Measurements from ENCODE around the gene TCF12. TPM values are rescaled to one million over a fixed set of nuclear protein-coding genes. Genes with fewer than 3 reads are reported as not detected.

The TCF12 gene
- total and polyA plus RNA-seq, 5 donors from 2014 or later = 45.7 to 83.7 (median 68.2) TPM

DNA sequence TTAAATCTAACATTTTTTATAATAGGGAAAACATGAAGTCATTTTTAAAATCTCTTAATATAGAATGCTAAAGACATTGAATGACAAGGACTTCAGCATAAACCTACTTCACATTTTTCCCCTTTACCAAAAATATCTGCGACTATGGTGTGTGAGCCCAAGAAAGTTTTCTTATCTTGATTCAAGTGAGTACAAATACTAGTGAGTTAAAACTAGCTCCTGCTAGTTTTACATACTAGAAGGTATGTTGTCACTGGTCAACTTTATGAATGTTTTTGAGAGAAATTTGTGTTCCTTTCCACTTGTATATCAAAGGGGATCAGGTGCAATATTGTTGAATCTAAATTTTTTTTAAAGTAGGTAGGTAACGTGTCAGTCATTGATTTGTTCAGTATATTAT lies 305.4 kb downstream of the TCF12 start:
- H3K36me3 ChIP-seq (ENCODE audit: control insufficient read depth, insufficient read depth, low read length) = no peaks in the 10 kb centered on the region

GRCh38 chr15:57224664-57225063 lies 306.2 kb downstream of the TCF12 start:
- no peaks in the 10 kb centered on the region for H3K4me1 ChIP-seq (ENCODE audit: control insufficient read depth, insufficient read depth, low read length, poor library complexity, severe bottlenecking)
- H3K27ac ChIP-seq (ENCODE audit: insufficient read depth, low read length, poor library complexity, severe bottlenecking) = no peak overlapping the region
- Mint-ChIP-seq H3K9me3 (no peaks in the 10 kb centered on the region), H3K36me3 (no peaks in the 10 kb centered on the region), H3K27ac (no peak overlapping the region), H3K4me3 (no peak overlapping the region), H3K4me1 (peaks cover 23 to 27% (median 25%) of the 10 kb centered on the region in 4 donors), H3K27me3 (no peaks in the 10 kb centered on the region)
- DNase-seq (no peak), ATAC-seq (ENCODE audit: low read depth in 2 of 2) (no peak)
- H3K9me3 ChIP-seq (ENCODE audit: control insufficient read depth in 2 of 2, low read length in 2 of 2) = no peaks in the 10 kb centered on the region
- no peaks in the 10 kb centered on the region for H3K36me3 ChIP-seq (ENCODE audit: control insufficient read depth, insufficient read depth, low read length)
- H3K4me3 ChIP-seq (ENCODE audit: low read depth, low read length) = no peak overlapping the region
- no peaks in the 10 kb centered on the region for H3K27me3 ChIP-seq (ENCODE audit: control insufficient read depth, insufficient read depth, low read length)

More for the DNA sequence above, 305.4 kb downstream of the TCF12 start:
- Mint-ChIP-seq H3K4me1 (peaks cover 24 to 31% (median 29%) of the 10 kb centered on the region in 4 donors), H3K27me3 (no peaks in the 10 kb centered on the region), H3K4me3 (no peak overlapping the region), H3K36me3 (no peaks in the 10 kb centered on the region), H3K27ac (no peak overlapping the region), H3K9me3 (no peaks in the 10 kb centered on the region)
- H3K4me3 ChIP-seq (ENCODE audit: low read depth, low read length) = no peak overlapping the region
- no peak for DNase-seq
- H3K9me3 ChIP-seq (ENCODE audit: control insufficient read depth in 2 of 2, low read length in 2 of 2) = no peaks in the 10 kb centered on the region
- no peaks in the 10 kb centered on the region for H3K27me3 ChIP-seq (ENCODE audit: control insufficient read depth, insufficient read depth, low read length)
- no peak overlapping the region for H3K27ac ChIP-seq (ENCODE audit: insufficient read depth, low read length, poor library complexity, severe bottlenecking)
- H3K4me1 ChIP-seq (ENCODE audit: control insufficient read depth, insufficient read depth, low read length, poor library complexity, severe bottlenecking) = no peaks in the 10 kb centered on the region
- no peak for ATAC-seq (ENCODE audit: low read depth in 2 of 2)

- no peak overlapping the region for H3K27ac ChIP-seq (ENCODE audit: insufficient read depth, low read length, poor library complexity, severe bottlenecking)
- H3K36me3 ChIP-seq (ENCODE audit: control insufficient read depth, insufficient read depth, low read length) = peaks cover 2% of the 10 kb centered on the region
- no peaks in the 10 kb centered on the region for H3K9me3 ChIP-seq (ENCODE audit: control insufficient read depth in 2 of 2, low read length in 2 of 2)
- Mint-ChIP-seq H3K4me1 (peaks cover 10 to 24% (median 23%) of the 10 kb centered on the region in 4 donors), H3K9me3 (no peaks in the 10 kb centered on the region), H3K27me3 (no peaks in the 10 kb centered on the region), H3K36me3 (no peaks in the 10 kb centered on the region), H3K4me3 (no peak overlapping the region), H3K27ac (no peak overlapping the region)
- no peaks in the 10 kb centered on the region for H3K4me1 ChIP-seq (ENCODE audit: control insufficient read depth, insufficient read depth, low read length, poor library complexity, severe bottlenecking)
- DNase-seq = no peak
- H3K4me3 ChIP-seq (ENCODE audit: low read depth, low read length) = no peak overlapping the region
- ATAC-seq (ENCODE audit: low read depth in 2 of 2) = no peak
- no peaks in the 10 kb centered on the region for H3K27me3 ChIP-seq (ENCODE audit: control insufficient read depth, insufficient read depth, low read length)
Observed at GRCh38 chr15:57227166-57227565, 308.7 kb downstream of the TCF12 start.

- H3K36me3 ChIP-seq (ENCODE audit: control insufficient read depth, insufficient read depth, low read length) = peaks cover 6% of the 10 kb centered on the region
- no peaks in the 10 kb centered on the region for H3K27me3 ChIP-seq (ENCODE audit: control insufficient read depth, insufficient read depth, low read length)
- H3K9me3 ChIP-seq (ENCODE audit: control insufficient read depth in 2 of 2, low read length in 2 of 2) = no peaks in the 10 kb centered on the region
- H3K4me3 Mint-ChIP-seq = no peak overlapping the region
- H3K4me3 ChIP-seq (ENCODE audit: low read depth, low read length) = no peak overlapping the region
- H3K27ac Mint-ChIP-seq = no peak overlapping the region
- no peak for ATAC-seq (ENCODE audit: low read depth in 2 of 2)
- H3K27ac ChIP-seq (ENCODE audit: insufficient read depth, low read length, poor library complexity, severe bottlenecking) = no peak overlapping the region
- H3K9me3 Mint-ChIP-seq = no peaks in the 10 kb centered on the region
- peaks cover 4 to 23% (median 21%) of the 10 kb centered on the region in 4 donors for H3K4me1 Mint-ChIP-seq
- H3K4me1 ChIP-seq (ENCODE audit: control insufficient read depth, insufficient read depth, low read length, poor library complexity, severe bottlenecking) = no peaks in the 10 kb centered on the region
- no peaks in the 10 kb centered on the region for H3K27me3 Mint-ChIP-seq
- DNase-seq = no peak
- H3K36me3 Mint-ChIP-seq = peaks cover 4% of the 10 kb centered on the region
Observed at GRCh38 chr15:57227899-57228298, 309.5 kb downstream of the TCF12 start.

- ATAC-seq (ENCODE audit: low read depth in 2 of 2) = no peak
- Histone ChIP-seq H3K4me1 (ENCODE audit: control insufficient read depth, insufficient read depth, low read length, poor library complexity, severe bottlenecking) (no peaks in the 10 kb centered on the region), H3K4me3 (ENCODE audit: low read depth, low read length) (no peak overlapping the region), H3K36me3 (ENCODE audit: control insufficient read depth, insufficient read depth, low read length) (peaks cover 10% of the 10 kb centered on the region), H3K27me3 (ENCODE audit: control insufficient read depth, insufficient read depth, low read length) (no peaks in the 10 kb centered on the region), H3K27ac (ENCODE audit: insufficient read depth, low read length, poor library complexity, severe bottlenecking) (no peak overlapping the region), H3K9me3 (ENCODE audit: control insufficient read depth in 2 of 2, low read length in 2 of 2) (no peaks in the 10 kb centered on the region)
- Mint-ChIP-seq H3K4me3 (no peak overlapping the region), H3K27ac (no peak overlapping the region), H3K36me3 (peaks cover 4% of the 10 kb centered on the region), H3K9me3 (no peaks in the 10 kb centered on the region), H3K27me3 (no peaks in the 10 kb centered on the region), H3K4me1 (peaks cover 0 to 23% (median 19%) of the 10 kb centered on the region in 4 donors)
- DNase-seq = no peak
Observed at GRCh38 chr15:57228395-57228794, 310.0 kb downstream of the TCF12 start.

GRCh38 chr15:57229051-57229450 lies 310.6 kb downstream of the TCF12 start:
- H3K27me3 Mint-ChIP-seq = no peaks in the 10 kb centered on the region
- Histone ChIP-seq H3K4me1 (ENCODE audit: control insufficient read depth, insufficient read depth, low read length, poor library complexity, severe bottlenecking) (no peaks in the 10 kb centered on the region), H3K27ac (ENCODE audit: insufficient read depth, low read length, poor library complexity, severe bottlenecking) (no peak overlapping the region), H3K4me3 (ENCODE audit: low read depth, low read length) (no peak overlapping the region), H3K27me3 (ENCODE audit: control insufficient read depth, insufficient read depth, low read length) (no peaks in the 10 kb centered on the region), H3K36me3 (ENCODE audit: control insufficient read depth, insufficient read depth, low read length) (peaks cover 16% of the 10 kb centered on the region), H3K9me3 (ENCODE audit: control insufficient read depth in 2 of 2, low read length in 2 of 2) (no peaks in the 10 kb centered on the region)
- peaks cover 0 to 21% (median 16%) of the 10 kb centered on the region in 4 donors for H3K4me1 Mint-ChIP-seq
- peak overlapping the region in 1 of 3 donors; percentile 25 for H3K27ac Mint-ChIP-seq
- no peak overlapping the region for H3K4me3 Mint-ChIP-seq
- ATAC-seq (ENCODE audit: low read depth in 2 of 2) (no peak), DNase-seq (no peak)
- H3K36me3 Mint-ChIP-seq = peaks cover 11% of the 10 kb centered on the region
- H3K9me3 Mint-ChIP-seq = no peaks in the 10 kb centered on the region

GRCh38 chr15:57231559-57231958 lies 313.1 kb downstream of the TCF12 start:
- ATAC-seq (ENCODE audit: low read depth in 2 of 2) (no peak), DNase-seq (no peak)
- no peak overlapping the region for H3K27ac ChIP-seq (ENCODE audit: insufficient read depth, low read length, poor library complexity, severe bottlenecking)
- Mint-ChIP-seq H3K27me3 (no peaks in the 10 kb centered on the region), H3K27ac (no peak overlapping the region), H3K4me3 (no peak overlapping the region), H3K9me3 (no peaks in the 10 kb centered on the region), H3K36me3 (peaks cover 27% of the 10 kb centered on the region), H3K4me1 (peaks cover 1 to 17% (median 10%) of the 10 kb centered on the region in 4 donors)
- H3K4me3 ChIP-seq (ENCODE audit: low read depth, low read length) = no peak overlapping the region
- no peaks in the 10 kb centered on the region for H3K4me1 ChIP-seq (ENCODE audit: control insufficient read depth, insufficient read depth, low read length, poor library complexity, severe bottlenecking)
- no peaks in the 10 kb centered on the region for H3K9me3 ChIP-seq (ENCODE audit: control insufficient read depth in 2 of 2, low read length in 2 of 2)
- peaks cover 27% of the 10 kb centered on the region for H3K36me3 ChIP-seq (ENCODE audit: control insufficient read depth, insufficient read depth, low read length)
- H3K27me3 ChIP-seq (ENCODE audit: control insufficient read depth, insufficient read depth, low read length) = no peaks in the 10 kb centered on the region

GRCh38 chr15:57234156-57234555 lies 315.7 kb downstream of the TCF12 start:
- Histone ChIP-seq H3K9me3 (ENCODE audit: control insufficient read depth in 2 of 2, low read length in 2 of 2) (no peaks in the 10 kb centered on the region), H3K27me3 (ENCODE audit: control insufficient read depth, insufficient read depth, low read length) (no peaks in the 10 kb centered on the region), H3K27ac (ENCODE audit: insufficient read depth, low read length, poor library complexity, severe bottlenecking) (no peak overlapping the region), H3K4me1 (ENCODE audit: control insufficient read depth, insufficient read depth, low read length, poor library complexity, severe bottlenecking) (no peaks in the 10 kb centered on the region), H3K36me3 (ENCODE audit: control insufficient read depth, insufficient read depth, low read length) (peaks cover 27% of the 10 kb centered on the region), H3K4me3 (ENCODE audit: low read depth, low read length) (no peak overlapping the region)
- no peak for ATAC-seq (ENCODE audit: low read depth in 2 of 2)
- Mint-ChIP-seq H3K36me3 (peaks cover 46% of the 10 kb centered on the region), H3K27me3 (no peaks in the 10 kb centered on the region), H3K4me1 (peaks cover 0 to 16% (median 3%) of the 10 kb centered on the region in 4 donors), H3K27ac (no peak overlapping the region), H3K4me3 (no peak overlapping the region), H3K9me3 (no peaks in the 10 kb centered on the region)
- no peak for DNase-seq
